Esophagus squamous epithelium (tissue), 4 donors: ENCODE data around the gene ERCC5.

Experiments
- POLR2A ChIP-seq, 4 donors: fragments of 450-650 bp; IDR thresholded peaks; one replicate each; pipeline ENCODE4 v1.6.1; 2017; ENCODE audit warnings: antibody characterized with exemption in 4 of 4, mild to moderate bottlenecking in 4 of 4, moderate library complexity in 3 of 4
- TF ChIP-seq, protein P1 (sequence below), 6 experiments: fragments of 450-650 bp in 4 of 6; fragments of 200-600 bp in 2 of 6; sonication (generic) in 2 of 6; IDR thresholded peaks; one replicate each; pipeline ENCODE4 v1.5.1; 2016 to 2019; ENCODE audit warnings: antibody characterized with exemption in 6 of 6, mild to moderate bottlenecking in 4 of 6, moderate library complexity in 4 of 6

DNA sequence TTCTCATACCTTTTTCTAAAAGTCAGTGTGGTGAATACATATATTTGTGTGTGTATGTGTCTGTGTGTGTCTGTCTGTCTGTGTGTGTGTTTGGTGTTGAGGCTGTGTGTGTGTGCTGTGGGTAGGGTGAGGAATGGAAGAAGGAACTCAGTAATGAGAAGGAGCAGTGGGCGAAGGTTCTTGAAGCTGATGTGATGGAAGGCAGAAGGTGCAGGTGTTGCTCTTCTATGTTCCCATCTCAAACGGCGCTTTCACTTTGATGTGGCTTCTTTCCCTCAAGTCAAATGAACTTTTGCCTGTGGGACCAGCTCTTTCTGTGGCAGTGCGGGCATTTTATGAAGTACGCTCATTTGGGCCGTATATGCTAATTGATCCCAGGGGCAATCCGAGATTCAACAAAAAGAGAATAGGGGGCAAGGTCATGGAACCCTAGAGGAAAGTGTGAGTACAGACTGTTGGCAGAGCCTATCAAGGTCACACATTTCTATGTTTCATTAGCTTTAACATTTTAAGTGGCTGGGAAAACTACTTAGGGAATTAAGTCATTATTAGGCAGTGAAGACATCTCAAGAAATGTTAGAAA lies 31.7 kb upstream of the ERCC5 start:
- TF ChIP-seq, protein P1, sequence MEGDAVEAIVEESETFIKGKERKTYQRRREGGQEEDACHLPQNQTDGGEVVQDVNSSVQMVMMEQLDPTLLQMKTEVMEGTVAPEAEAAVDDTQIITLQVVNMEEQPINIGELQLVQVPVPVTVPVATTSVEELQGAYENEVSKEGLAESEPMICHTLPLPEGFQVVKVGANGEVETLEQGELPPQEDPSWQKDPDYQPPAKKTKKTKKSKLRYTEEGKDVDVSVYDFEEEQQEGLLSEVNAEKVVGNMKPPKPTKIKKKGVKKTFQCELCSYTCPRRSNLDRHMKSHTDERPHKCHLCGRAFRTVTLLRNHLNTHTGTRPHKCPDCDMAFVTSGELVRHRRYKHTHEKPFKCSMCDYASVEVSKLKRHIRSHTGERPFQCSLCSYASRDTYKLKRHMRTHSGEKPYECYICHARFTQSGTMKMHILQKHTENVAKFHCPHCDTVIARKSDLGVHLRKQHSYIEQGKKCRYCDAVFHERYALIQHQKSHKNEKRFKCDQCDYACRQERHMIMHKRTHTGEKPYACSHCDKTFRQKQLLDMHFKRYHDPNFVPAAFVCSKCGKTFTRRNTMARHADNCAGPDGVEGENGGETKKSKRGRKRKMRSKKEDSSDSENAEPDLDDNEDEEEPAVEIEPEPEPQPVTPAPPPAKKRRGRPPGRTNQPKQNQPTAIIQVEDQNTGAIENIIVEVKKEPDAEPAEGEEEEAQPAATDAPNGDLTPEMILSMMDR (IDR thresholded peaks at IDR 0.05), result no peak
- no peak for TF ChIP-seq POLR2A (IDR thresholded peaks at IDR 0.05)
